GM20431 (cell line): ENCODE data around the gene SNX17.
"Not testable (repeated sequence)": the region's sequence is repeated elsewhere in the genome, so short reads cannot be mapped to it uniquely, and the experiment has no call there.

Experiments used
- in situ Hi-C: fragments of 300-500 bp; cut with MseI, MboI; formaldehyde crosslinking; loops from one replicate; pipeline ENCODE4 v1.15.0; 2020; ENCODE audit warnings: low sequenced_read_pairs; ENCODE audit not compliant: unreplicated experiment

SNX17 gene, protein sequence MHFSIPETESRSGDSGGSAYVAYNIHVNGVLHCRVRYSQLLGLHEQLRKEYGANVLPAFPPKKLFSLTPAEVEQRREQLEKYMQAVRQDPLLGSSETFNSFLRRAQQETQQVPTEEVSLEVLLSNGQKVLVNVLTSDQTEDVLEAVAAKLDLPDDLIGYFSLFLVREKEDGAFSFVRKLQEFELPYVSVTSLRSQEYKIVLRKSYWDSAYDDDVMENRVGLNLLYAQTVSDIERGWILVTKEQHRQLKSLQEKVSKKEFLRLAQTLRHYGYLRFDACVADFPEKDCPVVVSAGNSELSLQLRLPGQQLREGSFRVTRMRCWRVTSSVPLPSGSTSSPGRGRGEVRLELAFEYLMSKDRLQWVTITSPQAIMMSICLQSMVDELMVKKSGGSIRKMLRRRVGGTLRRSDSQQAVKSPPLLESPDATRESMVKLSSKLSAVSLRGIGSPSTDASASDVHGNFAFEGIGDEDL

GRCh38 chr2:27370026-27370815, at the start of gene SNX17, which contains the start of gene EIF2B4:
SNX17 (plus strand) TSS chr2:27370616; CDS start chr2:27370744, 128 bp downstream.
EIF2B4 (minus strand) TSS chr2:27370338; CDS start chr2:27370314, 24 bp downstream.
- in situ Hi-C loops, result no loop called here

DNA sequence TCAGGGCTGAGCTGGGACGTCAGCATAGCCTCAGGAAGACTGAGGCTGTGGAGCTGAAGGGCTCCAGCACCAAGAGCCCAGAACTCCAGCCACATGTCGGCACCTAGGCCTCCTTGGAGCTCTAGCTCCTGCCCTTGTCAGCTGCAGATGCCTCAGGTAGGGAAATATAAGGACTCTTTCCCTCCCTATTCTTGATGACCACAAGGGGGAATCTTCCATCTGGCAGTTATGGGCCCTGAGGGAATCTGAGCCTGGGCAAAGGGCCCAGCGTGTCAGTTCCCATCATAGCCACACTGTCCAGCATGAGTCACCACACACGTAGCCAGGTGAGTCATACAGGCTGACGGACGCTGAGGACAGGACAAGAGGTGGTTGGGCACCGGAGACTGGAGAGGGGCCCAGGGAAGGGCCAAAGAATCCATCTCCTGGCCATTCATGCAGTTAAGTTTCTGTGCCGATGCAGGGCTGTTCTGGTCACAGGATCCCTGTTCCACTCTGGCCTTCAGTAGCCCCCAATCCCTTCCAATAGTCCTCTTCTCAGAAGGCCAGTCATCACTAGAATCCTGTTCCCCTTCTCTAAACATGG, 49.4 kb upstream of the SNX17 start:
- in situ Hi-C loops, result no loop called here

GRCh38 chr2:27322301-27322765, 48.1 kb upstream of the SNX17 start:
- in situ Hi-C loops, result no loop called here

- in situ Hi-C loops, result no loop called here
Measured at GRCh38 chr2:27322766-27323595, 47.4 kb upstream of the SNX17 start, which contains the start of gene MPV17. MPV17 (minus strand) TSS chr2:27323097; CDS start chr2:27322517, 580 bp downstream.

DNA sequence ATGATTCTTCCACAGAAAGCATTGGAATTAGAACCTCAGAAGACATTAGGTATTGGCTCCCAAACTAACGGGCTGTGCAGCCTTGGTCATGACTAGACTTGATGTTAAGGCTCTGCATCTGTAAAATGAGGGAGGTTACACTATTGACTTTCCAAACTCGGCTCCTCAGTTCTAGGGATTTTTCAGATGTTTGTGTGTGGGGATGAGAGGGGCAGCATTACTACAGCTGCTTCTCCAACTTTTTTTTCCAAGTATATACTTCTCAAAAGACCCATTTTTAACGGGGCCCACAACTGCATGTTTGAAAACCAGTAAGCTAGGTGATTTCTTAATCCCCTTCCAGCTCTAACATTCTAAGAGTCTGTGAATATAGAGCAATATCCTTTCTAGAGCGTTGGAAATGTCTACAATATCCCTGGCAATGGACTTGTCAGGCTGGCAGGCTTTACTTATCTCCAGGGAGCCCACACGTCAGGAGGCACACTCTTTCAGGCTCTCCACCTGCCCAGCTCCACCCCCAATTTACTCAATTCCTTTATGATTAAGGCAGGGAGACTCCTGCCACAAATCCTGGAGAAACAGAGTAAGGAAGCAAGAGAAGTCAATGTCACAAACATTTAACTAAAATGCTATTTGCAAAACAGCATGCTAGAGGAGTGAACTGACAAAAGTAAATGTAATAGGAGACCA, 46.7 kb upstream of the SNX17 start:
- in situ Hi-C loops, result no loop called here

GRCh38 chr2:27324720-27325119, 45.7 kb upstream of the SNX17 start:
- in situ Hi-C loops, result no loop called here

DNA sequence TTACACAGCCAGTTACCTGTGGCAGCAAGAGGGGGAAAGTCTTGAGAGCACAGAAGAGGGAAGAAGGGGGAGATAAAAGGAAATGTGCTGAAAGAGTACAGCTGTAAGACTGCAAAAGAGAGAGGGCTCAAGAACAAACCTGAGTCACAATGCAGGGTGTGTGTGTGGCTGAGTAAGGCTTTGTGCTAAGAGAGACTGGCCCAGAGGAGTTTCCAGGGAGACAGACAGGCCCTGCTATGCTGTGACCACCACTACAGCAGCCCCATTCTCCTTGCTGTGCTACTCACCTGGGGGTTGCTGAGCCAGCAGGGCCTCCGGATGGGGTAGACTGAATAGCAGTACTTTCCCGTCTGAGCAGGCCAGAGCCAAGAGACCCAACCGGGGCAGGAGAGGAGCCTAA, 35.1 kb upstream of the SNX17 start:
- in situ Hi-C loops, result no loop called here

GRCh38 chr2:27336173-27336572, 34.2 kb upstream of the SNX17 start:
- in situ Hi-C loops, result no loop called here

GRCh38 chr2:27347641-27348040, 22.8 kb upstream of the SNX17 start:
- in situ Hi-C loops, result no loop called here

DNA sequence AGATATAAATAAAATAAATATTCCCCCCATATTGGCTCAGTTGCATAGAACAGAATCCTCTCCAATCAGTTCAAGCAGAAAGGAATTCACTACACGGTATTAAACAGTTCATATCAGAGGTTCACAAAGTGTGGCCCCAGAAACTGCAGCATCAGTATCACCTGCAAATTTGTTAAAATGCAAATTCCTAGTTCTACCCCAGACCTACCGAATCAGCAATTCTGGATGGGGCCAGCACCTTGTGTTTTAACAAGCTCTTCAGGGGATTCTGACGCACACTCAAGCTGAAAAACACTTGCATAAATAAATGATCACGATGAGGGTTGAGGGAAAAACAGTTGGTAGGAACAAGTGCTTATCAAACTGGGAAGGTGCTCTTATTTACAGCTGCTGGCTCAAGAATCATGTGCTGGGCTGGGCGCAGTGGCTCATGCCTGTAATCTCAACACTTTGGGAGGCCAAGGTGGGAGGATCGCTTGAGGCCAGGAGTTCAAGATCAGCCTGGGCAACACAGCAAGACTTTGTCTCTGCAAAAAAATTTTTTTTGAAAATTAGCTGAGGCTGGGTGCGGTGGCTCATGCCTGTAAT, 20.2 kb upstream of the SNX17 start:
- in situ Hi-C loops, result no loop called here

- in situ Hi-C loops, result no loop called here
Measured at GRCh38 chr2:27351802-27352598, 18.4 kb upstream of the SNX17 start.

GRCh38 chr2:27353386-27353761, 17.0 kb upstream of the SNX17 start:
- in situ Hi-C loops, result not testable (repeated sequence)

GRCh38 chr2:27353762-27354596, 16.4 kb upstream of the SNX17 start:
- in situ Hi-C loops, result no loop called here

- in situ Hi-C loops, result no loop called here
Measured at GRCh38 chr2:27354597-27354927, 15.9 kb upstream of the SNX17 start.

DNA sequence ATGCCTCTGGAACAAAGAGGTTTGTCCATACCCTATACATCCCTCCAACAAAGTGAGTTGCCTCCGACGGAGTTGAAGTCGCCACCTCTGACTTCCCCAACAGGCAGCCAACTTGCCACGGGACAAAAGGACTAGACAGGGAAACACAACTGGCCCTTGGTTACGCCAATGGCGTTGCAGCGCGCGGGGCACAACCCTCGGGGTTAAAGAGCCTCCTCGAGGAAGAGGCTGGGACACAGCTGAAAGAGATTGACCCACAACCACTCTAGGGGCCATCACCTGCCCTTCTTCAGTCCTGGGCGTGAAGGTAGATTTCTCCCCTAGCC, 14.4 kb upstream of the SNX17 start:
- in situ Hi-C loops, result no loop called here

DNA sequence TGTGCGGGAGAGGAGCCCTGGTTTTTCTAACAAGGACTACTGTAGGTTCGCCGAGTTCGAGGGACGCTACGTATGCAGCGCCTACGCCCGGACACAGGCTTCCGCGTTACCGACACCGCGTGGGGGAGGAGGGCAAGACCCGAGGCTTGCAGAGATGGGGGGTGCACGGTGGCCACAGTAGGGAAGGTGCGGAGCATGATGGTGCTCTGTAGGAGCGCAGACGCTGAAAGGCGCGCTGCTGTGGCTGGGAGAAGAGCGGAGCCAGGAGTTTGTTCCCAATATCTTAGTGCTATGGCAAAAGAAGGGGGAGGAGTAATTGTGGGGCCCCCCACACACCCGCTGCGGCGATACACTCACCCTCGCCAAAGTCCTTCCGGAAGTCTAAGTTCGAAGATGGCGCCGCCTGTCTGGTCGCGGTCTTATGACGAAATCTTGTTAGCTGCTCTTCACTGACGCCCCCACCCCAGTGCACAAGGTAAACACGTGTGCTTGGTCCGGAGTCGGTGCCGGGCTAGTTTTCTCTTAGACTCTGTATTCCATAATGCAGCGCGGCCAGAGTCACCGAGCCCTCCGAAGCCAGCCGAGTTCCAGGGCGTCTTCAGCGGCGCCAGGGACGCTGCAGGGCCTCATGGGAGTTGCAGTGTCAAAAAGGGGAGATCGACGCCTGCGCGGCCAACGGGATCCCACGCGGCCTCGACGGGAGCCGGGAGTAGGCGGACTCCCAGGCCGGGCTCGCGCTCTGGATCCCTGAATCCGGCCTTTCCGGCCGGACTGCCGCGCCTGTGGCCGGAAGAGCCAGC, 13.8 kb upstream of the SNX17 start, which contains the start of gene GTF3C2:
Gene GTF3C2 (minus strand): TSS at position 383 of the 800 bp plus-strand sequence. CDS start 13,210 bp downstream, outside the sequence.
- in situ Hi-C loops, result no loop called here
